OCI-LY3 (cell line): ENCODE measurements around the gene TTC12.

Experiments used
- EZH2phosphoT487 ChIP-seq: fragments of 200-600 bp; shearing (Covaris generic); IDR thresholded peaks from 2 replicates; pipeline ENCODE4 v1.6.1; 2018; ENCODE audit warnings: antibody characterized with exemption, mixed run types, low read depth
- TF ChIP-seq, protein P1 (sequence below): fragments of 200-600, 300-600 bp; sonication (generic); IDR thresholded peaks from 2 replicates; pipeline ENCODE4 v1.5.1; 2014; ENCODE audit warnings: antibody characterized with exemption, low read length, low read depth

DNA sequence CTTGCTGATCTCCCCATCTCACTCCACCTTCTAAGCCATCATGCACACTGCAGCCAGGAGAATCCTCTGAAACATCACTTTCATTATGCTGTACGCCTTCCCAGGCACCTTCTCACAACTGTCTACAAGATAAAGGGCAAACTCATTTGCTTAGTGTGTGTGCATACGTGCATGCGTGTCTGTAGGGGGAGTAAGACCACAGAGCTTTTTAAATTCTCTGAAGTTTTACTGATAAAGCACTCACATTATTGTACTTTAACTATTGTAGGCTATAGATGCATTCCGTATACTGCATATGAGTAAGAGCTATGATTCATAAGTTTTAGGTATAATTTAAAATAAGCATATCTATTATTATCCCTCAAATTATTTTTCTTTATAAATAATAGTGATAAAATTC lies 57.9 kb downstream of the TTC12 start:
- TF ChIP-seq, protein P1, sequence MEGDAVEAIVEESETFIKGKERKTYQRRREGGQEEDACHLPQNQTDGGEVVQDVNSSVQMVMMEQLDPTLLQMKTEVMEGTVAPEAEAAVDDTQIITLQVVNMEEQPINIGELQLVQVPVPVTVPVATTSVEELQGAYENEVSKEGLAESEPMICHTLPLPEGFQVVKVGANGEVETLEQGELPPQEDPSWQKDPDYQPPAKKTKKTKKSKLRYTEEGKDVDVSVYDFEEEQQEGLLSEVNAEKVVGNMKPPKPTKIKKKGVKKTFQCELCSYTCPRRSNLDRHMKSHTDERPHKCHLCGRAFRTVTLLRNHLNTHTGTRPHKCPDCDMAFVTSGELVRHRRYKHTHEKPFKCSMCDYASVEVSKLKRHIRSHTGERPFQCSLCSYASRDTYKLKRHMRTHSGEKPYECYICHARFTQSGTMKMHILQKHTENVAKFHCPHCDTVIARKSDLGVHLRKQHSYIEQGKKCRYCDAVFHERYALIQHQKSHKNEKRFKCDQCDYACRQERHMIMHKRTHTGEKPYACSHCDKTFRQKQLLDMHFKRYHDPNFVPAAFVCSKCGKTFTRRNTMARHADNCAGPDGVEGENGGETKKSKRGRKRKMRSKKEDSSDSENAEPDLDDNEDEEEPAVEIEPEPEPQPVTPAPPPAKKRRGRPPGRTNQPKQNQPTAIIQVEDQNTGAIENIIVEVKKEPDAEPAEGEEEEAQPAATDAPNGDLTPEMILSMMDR: no peak
- TF ChIP-seq EZH2phosphoT487: no peak
